Suprapubic skin (tissue), 4 donors: ENCODE measurements around the gene MICAL2.

Experiments
- EP300 ChIP-seq: sonication (generic); formaldehyde crosslinking; IDR thresholded peaks from one replicate; pipeline ENCODE4 v1.6.1; 2017; ENCODE audit warnings: antibody characterized with exemption
- POLR2A ChIP-seq, 2 donors: fragments of 450-650 bp; IDR thresholded peaks; one replicate each; pipeline ENCODE4 v1.6.1; 2017; ENCODE audit warnings: antibody characterized with exemption in 2 of 2, mild to moderate bottlenecking in 2 of 2, moderate library complexity in 2 of 2
- POLR2AphosphoS5 ChIP-seq, 3 donors: sonication (generic); formaldehyde crosslinking; IDR thresholded peaks; one replicate each; pipeline ENCODE4 v1.6.1; 2017; ENCODE audit warnings: antibody characterized with exemption in 3 of 3
- TF ChIP-seq, protein P1 (sequence below), 2 donors: fragments of 200-600 bp in 1 of 2; fragments of 450-650 bp in 1 of 2; sonication (generic) in 1 of 2; IDR thresholded peaks; one replicate each; pipeline ENCODE4 v1.5.1; 2016 to 2019; ENCODE audit warnings: antibody characterized with exemption in 2 of 2, mild to moderate bottlenecking in 1 of 2, moderate library complexity in 1 of 2

- TF ChIP-seq POLR2A (IDR thresholded peaks at IDR 0.05) (no peak), POLR2AphosphoS5 (IDR thresholded peaks at IDR 0.05) (no peak), EP300 (no peak)
- TF ChIP-seq, protein P1, sequence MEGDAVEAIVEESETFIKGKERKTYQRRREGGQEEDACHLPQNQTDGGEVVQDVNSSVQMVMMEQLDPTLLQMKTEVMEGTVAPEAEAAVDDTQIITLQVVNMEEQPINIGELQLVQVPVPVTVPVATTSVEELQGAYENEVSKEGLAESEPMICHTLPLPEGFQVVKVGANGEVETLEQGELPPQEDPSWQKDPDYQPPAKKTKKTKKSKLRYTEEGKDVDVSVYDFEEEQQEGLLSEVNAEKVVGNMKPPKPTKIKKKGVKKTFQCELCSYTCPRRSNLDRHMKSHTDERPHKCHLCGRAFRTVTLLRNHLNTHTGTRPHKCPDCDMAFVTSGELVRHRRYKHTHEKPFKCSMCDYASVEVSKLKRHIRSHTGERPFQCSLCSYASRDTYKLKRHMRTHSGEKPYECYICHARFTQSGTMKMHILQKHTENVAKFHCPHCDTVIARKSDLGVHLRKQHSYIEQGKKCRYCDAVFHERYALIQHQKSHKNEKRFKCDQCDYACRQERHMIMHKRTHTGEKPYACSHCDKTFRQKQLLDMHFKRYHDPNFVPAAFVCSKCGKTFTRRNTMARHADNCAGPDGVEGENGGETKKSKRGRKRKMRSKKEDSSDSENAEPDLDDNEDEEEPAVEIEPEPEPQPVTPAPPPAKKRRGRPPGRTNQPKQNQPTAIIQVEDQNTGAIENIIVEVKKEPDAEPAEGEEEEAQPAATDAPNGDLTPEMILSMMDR (IDR thresholded peaks at IDR 0.05): no peak
Measured at GRCh38 chr11:12130180-12130980, 20.0 kb downstream of the MICAL2 start.
